ENCODE data around the gene EWSR1. TPM values are rescaled to one million over a fixed set of nuclear protein-coding genes. Genes with fewer than 3 reads are reported as not detected.
"Not testable (repeated sequence)": the region's sequence is repeated elsewhere in the genome, so short reads cannot be mapped to it uniquely, and the experiment has no call there.

EWSR1 gene
- total and polyA plus RNA-seq, 2 donors, result 175 to 236 TPM

- peaks cover 79 to 92% of the 10 kb centered on the region in 2 donors for H3K36me3 ChIP-seq (ENCODE audit: control insufficient read depth in 2 of 2, insufficient read depth in 2 of 2, low read length in 1 of 2)
- 95% methylated on average over 2 of the region's 2 CpGs for WGBS
- H3K9me3 ChIP-seq (ENCODE audit: control insufficient read depth in 2 of 2, insufficient read depth in 1 of 2, low read length in 1 of 2), result no peaks in the 10 kb centered on the region
- H3K27me3 ChIP-seq (ENCODE audit: control insufficient read depth in 2 of 2, insufficient read depth in 1 of 2, low read length in 1 of 2), result no peaks in the 10 kb centered on the region
- no peak overlapping the region for H3K27ac ChIP-seq (ENCODE audit: low read depth in 1 of 2, low read length in 1 of 2)
- no peak for DNase-seq (ENCODE audit: low read depth in 6 of 9, low spot score in 9 of 9)
- H3K4me1 ChIP-seq (ENCODE audit: control insufficient read depth in 2 of 2, insufficient read depth in 2 of 2, low read length in 2 of 2), result no peaks in the 10 kb centered on the region
- H3K4me3 ChIP-seq (ENCODE audit: low read length in 2 of 2), result no peak overlapping the region
Measured at GRCh38 chr22:29341849-29342127, 73.7 kb downstream of the EWSR1 start.

- H3K36me3 ChIP-seq (ENCODE audit: control insufficient read depth in 2 of 2, insufficient read depth in 2 of 2, low read length in 1 of 2), result peaks cover 79 to 92% of the 10 kb centered on the region in 2 donors
- no peaks in the 10 kb centered on the region for H3K9me3 ChIP-seq (ENCODE audit: control insufficient read depth in 2 of 2, insufficient read depth in 1 of 2, low read length in 1 of 2)
- no peak overlapping the region for H3K27ac ChIP-seq (ENCODE audit: low read depth in 1 of 2, low read length in 1 of 2)
- no peak overlapping the region for H3K4me3 ChIP-seq (ENCODE audit: low read length in 2 of 2)
- 94% methylated on average over 6 of the region's 6 CpGs for WGBS
- no peak for DNase-seq (ENCODE audit: low read depth in 6 of 9, low spot score in 9 of 9)
- H3K4me1 ChIP-seq (ENCODE audit: control insufficient read depth in 2 of 2, insufficient read depth in 2 of 2, low read length in 2 of 2), result no peaks in the 10 kb centered on the region
- H3K27me3 ChIP-seq (ENCODE audit: control insufficient read depth in 2 of 2, insufficient read depth in 1 of 2, low read length in 1 of 2), result no peaks in the 10 kb centered on the region
Measured at GRCh38 chr22:29342177-29342576, 74.1 kb downstream of the EWSR1 start.

GRCh38 chr22:29342577-29343312, 74.7 kb downstream of the EWSR1 start:
- Histone ChIP-seq H3K4me3 (ENCODE audit: low read length in 2 of 2) (no peak overlapping the region), H3K9me3 (ENCODE audit: control insufficient read depth in 2 of 2, insufficient read depth in 1 of 2, low read length in 1 of 2) (no peaks in the 10 kb centered on the region), H3K27ac (ENCODE audit: low read depth in 1 of 2, low read length in 1 of 2) (no peak overlapping the region), H3K4me1 (ENCODE audit: control insufficient read depth in 2 of 2, insufficient read depth in 2 of 2, low read length in 2 of 2) (no peaks in the 10 kb centered on the region), H3K36me3 (ENCODE audit: control insufficient read depth in 2 of 2, insufficient read depth in 2 of 2, low read length in 1 of 2) (peaks cover 79 to 92% of the 10 kb centered on the region in 2 donors), H3K27me3 (ENCODE audit: control insufficient read depth in 2 of 2, insufficient read depth in 1 of 2, low read length in 1 of 2) (no peaks in the 10 kb centered on the region)
- no peak for DNase-seq (ENCODE audit: low read depth in 6 of 9, low spot score in 9 of 9)
- 95% methylated on average over 10 of the region's 10 CpGs for WGBS

- 91% methylated on average over 7 of the region's 7 CpGs for WGBS
- H3K4me1 ChIP-seq (ENCODE audit: control insufficient read depth in 2 of 2, insufficient read depth in 2 of 2, low read length in 2 of 2), result no peaks in the 10 kb centered on the region
- H3K9me3 ChIP-seq (ENCODE audit: control insufficient read depth in 2 of 2, insufficient read depth in 1 of 2, low read length in 1 of 2), result no peaks in the 10 kb centered on the region
- H3K27me3 ChIP-seq (ENCODE audit: control insufficient read depth in 2 of 2, insufficient read depth in 1 of 2, low read length in 1 of 2), result no peaks in the 10 kb centered on the region
- peaks cover 79 to 92% of the 10 kb centered on the region in 2 donors for H3K36me3 ChIP-seq (ENCODE audit: control insufficient read depth in 2 of 2, insufficient read depth in 2 of 2, low read length in 1 of 2)
- no peak for DNase-seq (ENCODE audit: low read depth in 6 of 9, low spot score in 9 of 9)
- H3K4me3 ChIP-seq (ENCODE audit: low read length in 2 of 2), result no peak overlapping the region
- no peak overlapping the region for H3K27ac ChIP-seq (ENCODE audit: low read depth in 1 of 2, low read length in 1 of 2)
Measured at GRCh38 chr22:29343313-29343805, 75.3 kb downstream of the EWSR1 start.

- Histone ChIP-seq H3K27ac (ENCODE audit: low read depth in 1 of 2, low read length in 1 of 2) (no peak overlapping the region), H3K9me3 (ENCODE audit: control insufficient read depth in 2 of 2, insufficient read depth in 1 of 2, low read length in 1 of 2) (no peaks in the 10 kb centered on the region), H3K27me3 (ENCODE audit: control insufficient read depth in 2 of 2, insufficient read depth in 1 of 2, low read length in 1 of 2) (no peaks in the 10 kb centered on the region), H3K36me3 (ENCODE audit: control insufficient read depth in 2 of 2, insufficient read depth in 2 of 2, low read length in 1 of 2) (peaks cover 79 to 91% of the 10 kb centered on the region in 2 donors), H3K4me1 (ENCODE audit: control insufficient read depth in 2 of 2, insufficient read depth in 2 of 2, low read length in 2 of 2) (no peaks in the 10 kb centered on the region), H3K4me3 (ENCODE audit: low read length in 2 of 2) (no peak overlapping the region)
- WGBS, result 96% methylated on average over 5 of the region's 5 CpGs
- peak in 2 of 9 donors; percentile 8 to 22 for DNase-seq (ENCODE audit: low read depth in 6 of 9, low spot score in 9 of 9)
Measured at GRCh38 chr22:29344137-29344536, 76.1 kb downstream of the EWSR1 start.

- not testable (repeated sequence) for H3K27me3 ChIP-seq (ENCODE audit: control insufficient read depth in 2 of 2, insufficient read depth in 1 of 2, low read length in 1 of 2); DNase-seq (ENCODE audit: low read depth in 6 of 9, low spot score in 9 of 9); H3K27ac ChIP-seq (ENCODE audit: low read depth in 1 of 2, low read length in 1 of 2); H3K4me3 ChIP-seq (ENCODE audit: low read length in 2 of 2); H3K4me1 ChIP-seq (ENCODE audit: control insufficient read depth in 2 of 2, insufficient read depth in 2 of 2, low read length in 2 of 2); H3K9me3 ChIP-seq (ENCODE audit: control insufficient read depth in 2 of 2, insufficient read depth in 1 of 2, low read length in 1 of 2)
- H3K36me3 ChIP-seq (ENCODE audit: control insufficient read depth in 2 of 2, insufficient read depth in 2 of 2, low read length in 1 of 2), result peaks cover 76 to 91% of the 10 kb centered on the region in 2 donors
- 91% methylated on average over 5 of the region's 5 CpGs for WGBS
Measured at GRCh38 chr22:29344889-29345288, 76.8 kb downstream of the EWSR1 start.

- Histone ChIP-seq H3K27me3 (ENCODE audit: control insufficient read depth in 2 of 2, insufficient read depth in 1 of 2, low read length in 1 of 2) (no peaks in the 10 kb centered on the region), H3K4me3 (ENCODE audit: low read length in 2 of 2) (no peak overlapping the region), H3K27ac (ENCODE audit: low read depth in 1 of 2, low read length in 1 of 2) (no peak overlapping the region), H3K4me1 (ENCODE audit: control insufficient read depth in 2 of 2, insufficient read depth in 2 of 2, low read length in 2 of 2) (no peaks in the 10 kb centered on the region), H3K36me3 (ENCODE audit: control insufficient read depth in 2 of 2, insufficient read depth in 2 of 2, low read length in 1 of 2) (peaks cover 76 to 91% of the 10 kb centered on the region in 2 donors), H3K9me3 (ENCODE audit: control insufficient read depth in 2 of 2, insufficient read depth in 1 of 2, low read length in 1 of 2) (no peaks in the 10 kb centered on the region)
- no peak for DNase-seq (ENCODE audit: low read depth in 6 of 9, low spot score in 9 of 9)
Measured at GRCh38 chr22:29345932-29346331, 77.9 kb downstream of the EWSR1 start.

GRCh38 chr22:29346659-29347058, 78.6 kb downstream of the EWSR1 start:
- DNase-seq (ENCODE audit: low read depth in 6 of 9, low spot score in 9 of 9), result no peak

GRCh38 chr22:29348041-29348440, 80.0 kb downstream of the EWSR1 start:
- Histone ChIP-seq H3K36me3 (ENCODE audit: control insufficient read depth in 2 of 2, insufficient read depth in 2 of 2, low read length in 1 of 2) (peaks cover 76 to 91% of the 10 kb centered on the region in 2 donors), H3K27me3 (ENCODE audit: control insufficient read depth in 2 of 2, insufficient read depth in 1 of 2, low read length in 1 of 2) (no peaks in the 10 kb centered on the region), H3K27ac (ENCODE audit: low read depth in 1 of 2, low read length in 1 of 2) (no peak overlapping the region), H3K4me3 (ENCODE audit: low read length in 2 of 2) (no peak overlapping the region), H3K4me1 (ENCODE audit: control insufficient read depth in 2 of 2, insufficient read depth in 2 of 2, low read length in 2 of 2) (no peaks in the 10 kb centered on the region), H3K9me3 (ENCODE audit: control insufficient read depth in 2 of 2, insufficient read depth in 1 of 2, low read length in 1 of 2) (no peaks in the 10 kb centered on the region)
- 93% methylated on average over 2 of the region's 2 CpGs for WGBS
- DNase-seq (ENCODE audit: low read depth in 6 of 9, low spot score in 9 of 9), result no peak

More at GRCh38 chr22:29346659-29347058, 78.6 kb downstream of the EWSR1 start:
- no peaks in the 10 kb centered on the region for H3K4me1 ChIP-seq (ENCODE audit: control insufficient read depth in 2 of 2, insufficient read depth in 2 of 2, low read length in 2 of 2)
- H3K9me3 ChIP-seq (ENCODE audit: control insufficient read depth in 2 of 2, insufficient read depth in 1 of 2, low read length in 1 of 2), result no peaks in the 10 kb centered on the region
- H3K4me3 ChIP-seq (ENCODE audit: low read length in 2 of 2), result no peak overlapping the region
- 95% methylated on average over 4 of the region's 4 CpGs for WGBS
- no peaks in the 10 kb centered on the region for H3K27me3 ChIP-seq (ENCODE audit: control insufficient read depth in 2 of 2, insufficient read depth in 1 of 2, low read length in 1 of 2)
- no peak overlapping the region for H3K27ac ChIP-seq (ENCODE audit: low read depth in 1 of 2, low read length in 1 of 2)
- peaks cover 76 to 91% of the 10 kb centered on the region in 2 donors for H3K36me3 ChIP-seq (ENCODE audit: control insufficient read depth in 2 of 2, insufficient read depth in 2 of 2, low read length in 1 of 2)

All from thymus (tissue), 11 donors.